Mesothelial cell of epicardium (in vitro differentiated cells): ENCODE results near the gene MYPOP. TPM values are rescaled to one million over a fixed set of nuclear protein-coding genes. Genes with fewer than 3 reads are reported as not detected.

Experiments
- DNase-seq, 2 experiments: peaks; one replicate each; pipeline ENCODE4 v3.0.0; 2021; ENCODE audit warnings: low spot score in 2 of 2; ENCODE audit not compliant: unreplicated experiment in 2 of 2
- H3K27ac Mint-ChIP-seq: 2 replicates; pipeline ENCODE4 v1.8.0; 2021; ENCODE audit warnings: mixed read lengths
- H3K27me3 Mint-ChIP-seq: 2 replicates; pipeline ENCODE4 v1.8.0; 2021; ENCODE audit warnings: low read depth, mixed read lengths
- H3K36me3 Mint-ChIP-seq: 2 replicates; pipeline ENCODE4 v1.8.0; 2021; ENCODE audit warnings: mixed read lengths
- H3K4me1 Mint-ChIP-seq: 2 replicates; pipeline ENCODE4 v1.8.0; 2021; ENCODE audit warnings: mixed read lengths
- H3K4me3 Mint-ChIP-seq: 2 replicates; pipeline ENCODE4 v1.8.0; 2021; ENCODE audit warnings: mild to moderate bottlenecking, moderate library complexity, mixed read lengths
- H3K9me3 Mint-ChIP-seq: 2 replicates; pipeline ENCODE4 v1.8.0; 2021; ENCODE audit warnings: mixed read lengths
- CTCF ChIP-seq: fragments of 200-600 bp; sonication (generic); IDR thresholded peaks from one replicate; pipeline ENCODE4 v1.5.0; 2021; ENCODE audit warnings: antibody characterized with exemption; ENCODE audit not compliant: unreplicated experiment
- total RNA-seq: library from RNA; stranded (reverse); gene quantifications from 3 replicates; pipeline ENCODE4 v1.2.1, GENCODE V29; 2021

The MYPOP gene
- total RNA-seq, 1 donor from 2014 or later, result 10.4 TPM

DNA sequence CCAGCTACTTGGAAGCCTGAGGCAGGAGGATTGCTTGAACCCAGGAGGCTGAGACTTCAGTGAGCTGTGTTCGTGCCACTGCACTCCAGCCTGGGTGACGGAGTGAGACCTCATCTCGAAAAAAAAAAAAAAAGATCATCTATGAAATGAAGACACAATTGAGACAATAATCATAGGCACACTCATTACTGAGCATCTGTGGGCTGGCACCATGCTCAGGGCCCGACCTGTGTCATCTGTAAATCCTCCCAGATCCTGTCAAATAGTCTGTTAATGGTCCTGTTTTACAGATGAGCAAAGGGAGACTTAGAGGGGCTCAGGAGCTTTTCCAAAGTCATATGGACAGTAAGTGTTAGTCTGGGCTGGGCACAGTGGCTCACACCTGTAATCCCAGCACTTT is 16.3 kb upstream of the MYPOP start:
- H3K27ac Mint-ChIP-seq, result no peak overlapping the region
- H3K27me3 Mint-ChIP-seq, result peaks cover 22% of the 10 kb centered on the region
- no peaks in the 10 kb centered on the region for H3K36me3 Mint-ChIP-seq
- no peak overlapping the region for H3K4me3 Mint-ChIP-seq
- TF ChIP-seq CTCF, result no peak
- H3K4me1 Mint-ChIP-seq, result no peaks in the 10 kb centered on the region
- no peak for DNase-seq
- H3K9me3 Mint-ChIP-seq, result no peaks in the 10 kb centered on the region

GRCh38 chr19:45917421-45918091 is 15.1 kb upstream of the MYPOP start:
- no peak for TF ChIP-seq CTCF
- Mint-ChIP-seq H3K4me1 (no peaks in the 10 kb centered on the region), H3K27me3 (peaks cover 28% of the 10 kb centered on the region), H3K27ac (no peak overlapping the region), H3K36me3 (no peaks in the 10 kb centered on the region), H3K9me3 (no peaks in the 10 kb centered on the region), H3K4me3 (no peak overlapping the region)
- DNase-seq, result no peak

DNA sequence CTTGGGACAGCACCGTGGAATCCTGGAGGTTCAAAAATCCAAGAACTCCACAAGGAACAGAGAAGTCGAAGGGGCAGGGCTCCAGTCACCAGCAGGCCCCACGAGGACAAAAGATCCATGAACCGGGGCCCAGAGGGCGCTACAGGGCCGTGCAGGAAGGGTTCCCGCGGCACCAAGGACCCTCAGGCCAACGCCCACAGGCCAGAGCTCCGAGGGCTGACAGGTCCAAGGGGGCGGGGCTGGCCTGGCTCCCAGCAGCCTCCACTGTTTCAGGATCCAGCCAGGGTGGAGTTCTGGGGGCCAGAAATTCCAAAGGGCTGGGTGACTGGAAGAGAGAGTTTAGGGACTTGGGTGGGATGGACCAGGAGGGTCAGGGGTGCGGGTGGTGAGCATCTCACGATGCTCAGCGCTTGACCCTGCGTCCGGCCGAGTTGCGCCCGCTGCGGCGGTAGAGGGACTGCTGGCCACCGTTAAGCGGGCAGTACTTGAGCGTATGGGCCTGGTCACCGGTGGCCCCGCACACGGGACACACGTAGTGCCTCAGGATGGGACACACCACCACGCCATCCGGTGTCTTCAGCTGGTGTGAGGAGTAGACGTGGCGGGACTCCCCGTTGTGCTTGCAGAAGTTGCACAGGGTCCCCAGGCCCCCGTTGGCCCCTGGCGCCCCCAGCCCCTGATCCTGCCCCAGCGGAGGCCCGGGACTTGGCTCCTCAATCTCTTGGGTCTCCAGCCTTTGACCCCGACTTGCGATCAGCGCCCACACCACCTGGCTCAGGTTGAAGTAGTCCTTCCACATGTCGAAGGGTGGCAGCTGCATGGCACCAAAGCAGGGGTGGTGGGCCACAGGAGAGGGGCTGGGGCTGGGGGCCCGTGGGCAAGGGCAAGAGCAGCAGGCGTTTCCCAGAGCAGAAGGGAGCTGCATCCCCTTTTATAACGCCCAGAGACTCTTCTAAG is 11.7 kb upstream of the MYPOP start, which contains the start of gene NANOS2:
Gene NANOS2, minus strand, starts transcription at position 905 of the 957 bp plus-strand sequence. Its CDS starts 85 bp downstream, at position 820.
- Mint-ChIP-seq H3K27ac (no peak within 1 kb of the TSS), H3K4me1 (no peaks in the 10 kb centered on the region), H3K36me3 (no peaks in the 10 kb centered on the region), H3K9me3 (no peaks in the 10 kb centered on the region), H3K27me3 (peaks cover 25% of the 10 kb centered on the region), H3K4me3 (no peak within 1 kb of the TSS)
- no peak for TF ChIP-seq CTCF
- no peak for DNase-seq

- Mint-ChIP-seq H3K27ac (no peak overlapping the region), H3K36me3 (no peaks in the 10 kb centered on the region), H3K9me3 (no peaks in the 10 kb centered on the region), H3K4me1 (no peaks in the 10 kb centered on the region), H3K4me3 (no peak overlapping the region), H3K27me3 (peaks cover 16% of the 10 kb centered on the region)
- TF ChIP-seq CTCF, result no peak
- no peak for DNase-seq
Measured at GRCh38 chr19:45911291-45911690, 8.9 kb upstream of the MYPOP start.

DNA sequence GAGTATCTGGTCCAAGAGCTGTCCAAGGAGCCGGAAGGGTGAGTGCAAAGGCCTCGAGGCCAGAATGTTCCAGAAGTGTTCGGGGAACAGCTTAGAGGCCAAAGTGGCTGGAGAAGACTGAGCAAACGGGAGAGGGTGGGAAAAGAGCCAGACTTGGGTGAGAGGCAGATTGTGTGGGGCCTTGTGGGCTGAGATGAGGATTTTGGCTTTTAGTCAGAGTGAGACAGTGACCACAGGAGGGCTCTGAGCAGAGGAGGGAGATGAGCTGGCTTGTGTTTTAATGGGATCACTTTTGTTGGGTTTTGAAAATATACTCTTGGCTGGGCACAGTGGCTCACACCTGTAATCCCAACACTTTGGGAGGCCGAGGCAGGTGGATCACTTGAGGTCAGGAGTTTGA is 6.5 kb upstream of the MYPOP start:
- no peak for DNase-seq
- H3K36me3 Mint-ChIP-seq, result no peaks in the 10 kb centered on the region
- no peaks in the 10 kb centered on the region for H3K4me1 Mint-ChIP-seq
- H3K4me3 Mint-ChIP-seq, result no peak overlapping the region
- H3K27me3 Mint-ChIP-seq, result peaks cover 13% of the 10 kb centered on the region
- no peak for TF ChIP-seq CTCF
- no peaks in the 10 kb centered on the region for H3K9me3 Mint-ChIP-seq
- no peak overlapping the region for H3K27ac Mint-ChIP-seq
